Panc1 (cell line): ENCODE results near the gene MACROD1. TPM values are rescaled to one million over a fixed set of nuclear protein-coding genes. Genes with fewer than 3 reads are reported as not detected.
A peak's percentile ranks its signal among the peaks of the same experiment; 100 is the strongest.

Source experiments
- ATAC-seq: fragments of 200-7000 bp; cut with Tn5 transposase; 2 replicates; pipeline ENCODE4 v1.9.1; 2020; ENCODE audit warnings: mild to moderate bottlenecking, moderate library complexity
- BruUV-seq: library from RNA; stranded (reverse); fragments of 400-500 nt; replicated peaks from 2 replicates; lab custom pipeline; 2021; lab: Mats Ljungman, UMichigan
- CTCF ChIA-PET: fragments of 300-600 bp; sonication (Branson Sonifier 250); formaldehyde crosslinking; loops from one replicate; lab custom pipeline; 2022; ENCODE audit warnings: antibody characterized with exemption; lab: Charles Lee
- POLR2A ChIA-PET: fragments of 300-600 bp; sonication (Branson Sonifier 250); formaldehyde crosslinking; loops from one replicate; lab custom pipeline; 2022; ENCODE audit warnings: antibody characterized with exemption; lab: Charles Lee
- DNase-seq: peaks from one replicate; pipeline ENCODE4 v3.0.0-alpha.2; 2010; ENCODE audit warnings: low read depth, low spot score
- H3K27ac ChIP-seq: 2 replicates; pipeline ENCODE4 v1.5.1; 2011; ENCODE audit warnings: mild to moderate bottlenecking, low read length, inconsistent platforms
- H3K27me3 ChIP-seq: fragments of 200-500 bp; sonication (Bioruptor generic); 2 replicates; pipeline ENCODE4 v1.6.0; 2014; ENCODE audit warnings: low read length, inconsistent platforms; ENCODE audit not compliant: control insufficient read depth, insufficient read depth
- H3K36me3 ChIP-seq: fragments of 200-500 bp; sonication (Bioruptor generic); 2 replicates; pipeline ENCODE4 v1.5.1; 2014; ENCODE audit warnings: inconsistent platforms, mild to moderate bottlenecking, low read length, moderate library complexity; ENCODE audit not compliant: control insufficient read depth, insufficient read depth
- H3K4me1 ChIP-seq: 2 replicates; pipeline ENCODE4 v1.5.1; 2011; ENCODE audit warnings: inconsistent platforms, mild to moderate bottlenecking, low read length, moderate library complexity; ENCODE audit not compliant: control insufficient read depth, insufficient read depth
- H3K4me3 ChIP-seq, 2 experiments: 2 replicates each; pipeline ENCODE4 v1.5.1; 2011 to 2012; ENCODE audit warnings: low read depth in 2 of 2, low read length in 2 of 2, mild to moderate bottlenecking in 2 of 2, inconsistent platforms in 1 of 2, moderate library complexity in 1 of 2
- H3K9me3 ChIP-seq: fragments of 200-500 bp; sonication (Bioruptor generic); 2 replicates; pipeline ENCODE4 v1.5.1; 2014; ENCODE audit warnings: low read depth, mild to moderate bottlenecking, inconsistent platforms, low read length, moderate library complexity; ENCODE audit not compliant: control insufficient read depth, insufficient read depth
- POLR2AphosphoS5 ChIP-seq: IDR thresholded peaks from 2 replicates; pipeline ENCODE4 v1.6.1; 2012; ENCODE audit warnings: mild to moderate bottlenecking, low read depth, low read length, moderate library complexity
- SIN3A ChIP-seq: IDR thresholded peaks from 2 replicates; pipeline ENCODE4 v1.6.1; 2012; ENCODE audit warnings: low read depth, mild to moderate bottlenecking, low read length, moderate library complexity, borderline replicate concordance; ENCODE audit not compliant: insufficient read depth
- TCF7L2 ChIP-seq: IDR thresholded peaks from 2 replicates; pipeline ENCODE4 v1.6.1; 2011; ENCODE audit warnings: mild to moderate bottlenecking, low read depth, low read length, inconsistent platforms
- in situ Hi-C: cut with HindIII; loops from 2 replicates; pipeline ENCODE4 v1.10.0; 2016; ENCODE audit warnings: low sequenced_read_pairs, low pct_unique_long_range_greater_than_20kb
- intact Hi-C: fragments of 100-400 bp; cut with micrococcal nuclease; formaldehyde crosslinking; loops from one replicate; pipeline ENCODE4 v1.10.0; 2022; ENCODE audit not compliant: unreplicated experiment
- total RNA-seq: library from RNA; stranded (reverse); gene quantifications from one replicate; pipeline ENCODE4 v1.2.1, GENCODE V29; 2021; ENCODE audit not compliant: unreplicated experiment
- TF ChIP-seq, protein P1 (sequence below), 2 experiments: IDR thresholded peaks; 2 replicates each; pipeline ENCODE4 v1.6.1; 2011 to 2012; ENCODE audit warnings: low read depth in 2 of 2, control low read depth in 1 of 2, low read length in 1 of 2, mild to moderate bottlenecking in 1 of 2, moderate library complexity in 1 of 2; ENCODE audit not compliant: insufficient read depth in 1 of 2
- TF ChIP-seq, protein P2 (sequence below): fragments of 450-650 bp; IDR thresholded peaks from 2 replicates; pipeline ENCODE4 v1.5.1; 2017; ENCODE audit warnings: mild to moderate bottlenecking

Gene MACROD1
- total RNA-seq, 1 experiment from 2014 or later: 16.8 TPM

DNA sequence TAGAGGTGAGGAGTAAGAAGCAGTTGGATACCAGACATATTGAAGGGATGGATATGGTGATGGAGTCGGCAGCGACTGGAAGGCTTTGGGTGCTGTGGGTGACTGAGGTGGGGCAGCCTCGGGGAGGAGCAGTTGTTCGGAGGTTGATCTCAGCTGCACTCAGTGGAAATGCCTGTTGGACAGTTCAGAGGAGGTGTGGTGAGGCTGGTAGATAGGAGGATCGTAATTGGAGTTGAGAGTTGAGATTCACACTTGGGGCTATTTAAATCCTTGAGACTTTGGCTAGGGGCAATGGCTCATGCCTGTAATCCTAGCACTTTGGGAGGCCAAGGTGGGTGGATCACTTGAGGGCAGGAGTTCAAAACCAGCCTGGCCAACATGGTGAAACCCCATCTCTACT, 172.8 kb downstream of the MACROD1 start:
- Histone ChIP-seq H3K4me3 (no peak overlapping the region), H3K27ac (no peak overlapping the region), H3K36me3 (peaks cover 4% of the 10 kb centered on the region; the same call in 1 of the 2 replicates), H3K27me3 (no peaks in the 10 kb centered on the region), H3K4me1 (peaks cover 5% of the 10 kb centered on the region; the same call in 1 of the 2 replicates), H3K9me3 (no peaks in the 10 kb centered on the region)
- no peak for TF ChIP-seq TCF7L2
- no peak for TF ChIP-seq SIN3A
- TF ChIP-seq POLR2AphosphoS5: no peak
- TF ChIP-seq, protein P1, sequence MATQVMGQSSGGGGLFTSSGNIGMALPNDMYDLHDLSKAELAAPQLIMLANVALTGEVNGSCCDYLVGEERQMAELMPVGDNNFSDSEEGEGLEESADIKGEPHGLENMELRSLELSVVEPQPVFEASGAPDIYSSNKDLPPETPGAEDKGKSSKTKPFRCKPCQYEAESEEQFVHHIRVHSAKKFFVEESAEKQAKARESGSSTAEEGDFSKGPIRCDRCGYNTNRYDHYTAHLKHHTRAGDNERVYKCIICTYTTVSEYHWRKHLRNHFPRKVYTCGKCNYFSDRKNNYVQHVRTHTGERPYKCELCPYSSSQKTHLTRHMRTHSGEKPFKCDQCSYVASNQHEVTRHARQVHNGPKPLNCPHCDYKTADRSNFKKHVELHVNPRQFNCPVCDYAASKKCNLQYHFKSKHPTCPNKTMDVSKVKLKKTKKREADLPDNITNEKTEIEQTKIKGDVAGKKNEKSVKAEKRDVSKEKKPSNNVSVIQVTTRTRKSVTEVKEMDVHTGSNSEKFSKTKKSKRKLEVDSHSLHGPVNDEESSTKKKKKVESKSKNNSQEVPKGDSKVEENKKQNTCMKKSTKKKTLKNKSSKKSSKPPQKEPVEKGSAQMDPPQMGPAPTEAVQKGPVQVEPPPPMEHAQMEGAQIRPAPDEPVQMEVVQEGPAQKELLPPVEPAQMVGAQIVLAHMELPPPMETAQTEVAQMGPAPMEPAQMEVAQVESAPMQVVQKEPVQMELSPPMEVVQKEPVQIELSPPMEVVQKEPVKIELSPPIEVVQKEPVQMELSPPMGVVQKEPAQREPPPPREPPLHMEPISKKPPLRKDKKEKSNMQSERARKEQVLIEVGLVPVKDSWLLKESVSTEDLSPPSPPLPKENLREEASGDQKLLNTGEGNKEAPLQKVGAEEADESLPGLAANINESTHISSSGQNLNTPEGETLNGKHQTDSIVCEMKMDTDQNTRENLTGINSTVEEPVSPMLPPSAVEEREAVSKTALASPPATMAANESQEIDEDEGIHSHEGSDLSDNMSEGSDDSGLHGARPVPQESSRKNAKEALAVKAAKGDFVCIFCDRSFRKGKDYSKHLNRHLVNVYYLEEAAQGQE (IDR thresholded peaks at IDR 0.05; ENCODE audit: insufficient read depth in 1 of 2, low read depth in 2 of 2, low read length in 1 of 2): no peak
- TF ChIP-seq, protein P2, sequence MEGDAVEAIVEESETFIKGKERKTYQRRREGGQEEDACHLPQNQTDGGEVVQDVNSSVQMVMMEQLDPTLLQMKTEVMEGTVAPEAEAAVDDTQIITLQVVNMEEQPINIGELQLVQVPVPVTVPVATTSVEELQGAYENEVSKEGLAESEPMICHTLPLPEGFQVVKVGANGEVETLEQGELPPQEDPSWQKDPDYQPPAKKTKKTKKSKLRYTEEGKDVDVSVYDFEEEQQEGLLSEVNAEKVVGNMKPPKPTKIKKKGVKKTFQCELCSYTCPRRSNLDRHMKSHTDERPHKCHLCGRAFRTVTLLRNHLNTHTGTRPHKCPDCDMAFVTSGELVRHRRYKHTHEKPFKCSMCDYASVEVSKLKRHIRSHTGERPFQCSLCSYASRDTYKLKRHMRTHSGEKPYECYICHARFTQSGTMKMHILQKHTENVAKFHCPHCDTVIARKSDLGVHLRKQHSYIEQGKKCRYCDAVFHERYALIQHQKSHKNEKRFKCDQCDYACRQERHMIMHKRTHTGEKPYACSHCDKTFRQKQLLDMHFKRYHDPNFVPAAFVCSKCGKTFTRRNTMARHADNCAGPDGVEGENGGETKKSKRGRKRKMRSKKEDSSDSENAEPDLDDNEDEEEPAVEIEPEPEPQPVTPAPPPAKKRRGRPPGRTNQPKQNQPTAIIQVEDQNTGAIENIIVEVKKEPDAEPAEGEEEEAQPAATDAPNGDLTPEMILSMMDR: no peak
- BruUV-seq: no TSS peak
- in situ Hi-C loops: no loop called here
- intact Hi-C loops: no loop called here
- DNase-seq (no peak), ATAC-seq (no peak)
- ChIA-PET CTCF (no interaction called here), POLR2A (no interaction called here)

DNA sequence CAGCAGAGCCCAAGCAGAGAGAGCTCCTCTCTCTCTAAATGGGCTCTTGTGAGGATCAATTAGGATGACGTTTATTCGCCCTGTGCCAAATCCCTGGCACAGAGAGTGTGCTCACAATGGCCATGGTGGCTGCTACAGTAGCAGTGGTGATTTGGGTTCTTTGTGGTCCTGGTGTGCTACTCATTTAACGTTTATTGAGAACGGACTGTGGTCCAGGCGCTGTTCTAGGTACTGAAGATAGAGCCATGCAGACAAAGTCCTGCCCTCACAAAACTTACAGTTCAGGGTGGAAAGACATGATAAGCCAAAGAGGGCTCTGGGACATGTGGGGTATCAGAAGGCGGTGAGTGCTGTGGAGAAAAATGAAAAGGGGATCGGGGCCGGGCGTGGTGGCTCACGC, 174.4 kb downstream of the MACROD1 start:
- BruUV-seq: no TSS peak
- in situ Hi-C loops (no loop called here), intact Hi-C loops (no loop called here)
- H3K36me3 ChIP-seq: peaks cover 4% of the 10 kb centered on the region
- no peak for DNase-seq
- no peaks in the 10 kb centered on the region for H3K27me3 ChIP-seq
- no peak for ATAC-seq
- H3K9me3 ChIP-seq: no peaks in the 10 kb centered on the region
- H3K27ac ChIP-seq: no peak overlapping the region
- POLR2A ChIA-PET: interaction anchor here (0.6 kb wide), 1 partner anchor 236 kb away, joined by 5 read pairs; no protein-coding TSS in a partner anchor
- H3K4me3 ChIP-seq: no peak overlapping the region
- CTCF ChIA-PET: no interaction called here
- TF ChIP-seq POLR2AphosphoS5 (no peak), TCF7L2 (no peak), SIN3A (no peak)
- TF ChIP-seq, protein P1 (IDR thresholded peaks at IDR 0.05; ENCODE audit: insufficient read depth in 1 of 2, low read depth in 2 of 2, low read length in 1 of 2): peak in 1 of 2 experiments; percentile 59; a peak in 2 of 4 replicates
- TF ChIP-seq, protein P2: no peak
- peaks cover 10% of the 10 kb centered on the region for H3K4me1 ChIP-seq
